ENCODE data around the gene CKB. TPM values are rescaled to one million over a fixed set of nuclear protein-coding genes. Genes with fewer than 3 reads are reported as not detected.

CKB gene
- total RNA-seq (2014; rRNA removed; shearing (Covaris generic)) (18.5 and 27.2 TPM in 2 replicates), polyA plus RNA-seq (2016; fragmentation: Nextera tagmentation; extraction: Ambion mirVana) (28.0 and 32.2 TPM in 2 replicates)

DNA sequence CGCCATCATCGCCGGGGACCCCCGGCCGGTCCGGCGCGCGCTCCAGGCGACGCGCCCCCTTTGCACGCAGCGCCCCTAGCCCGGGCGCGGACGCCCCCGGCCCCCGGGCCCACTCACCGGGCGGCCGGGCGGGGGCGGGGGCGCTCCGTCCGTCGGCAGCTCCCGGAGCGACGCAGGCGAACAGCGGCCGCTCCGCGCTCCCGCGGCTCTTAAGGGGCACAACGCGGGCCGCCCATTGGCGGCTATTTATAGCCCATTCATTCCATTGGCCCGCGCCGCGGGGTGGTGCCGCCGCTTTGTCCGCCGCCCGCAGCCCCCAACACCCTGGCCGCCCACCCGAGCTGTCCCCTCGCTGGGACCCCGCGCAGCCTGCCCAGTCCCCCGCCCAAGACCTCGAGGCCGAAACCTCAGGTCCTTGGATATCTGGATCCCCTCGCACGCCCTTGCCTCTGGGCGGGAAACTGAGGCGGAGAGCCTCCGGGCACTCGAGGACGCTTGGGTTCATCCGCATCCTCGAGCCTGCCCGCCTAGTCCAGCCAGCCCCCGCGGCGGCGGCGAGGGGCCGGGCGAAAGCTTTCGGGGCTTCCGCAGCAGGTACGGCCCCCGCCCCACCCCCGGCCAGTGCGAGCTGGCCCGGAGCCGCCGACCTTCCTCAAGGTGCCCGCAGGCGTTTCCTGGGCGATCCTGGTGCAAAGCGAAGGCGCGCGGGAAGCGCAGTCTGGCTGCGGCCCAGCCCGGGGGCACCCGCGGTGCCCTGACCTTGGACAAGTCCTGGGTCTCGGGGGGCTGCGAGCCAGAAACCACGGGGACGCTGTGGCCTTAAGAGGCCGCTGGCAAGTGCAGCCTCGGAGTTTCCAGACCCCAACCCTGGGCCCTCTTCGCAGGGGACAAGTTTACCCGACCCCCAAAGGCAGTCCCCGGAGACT lies at the start of gene CKB:
Gene CKB (minus strand): TSS at position 182 of the 926 bp plus-strand sequence. CDS start 337 bp downstream, outside the sequence.
- H3K9me3 ChIP-seq (ENCODE audit: low read depth), result no peaks in the 10 kb centered on the region
- H3K4me2 ChIP-seq (ENCODE audit: unreplicated experiment), result peak within 1 kb of the TSS; percentile 70
- peak; percentile 82 for DNase-seq
- peak within 1 kb of the TSS; percentile 57 for H3K4me3 ChIP-seq
- WGBS, 2 experiments (ENCODE audit: low coverage in 1 of 2, low lambda C conversion rate in 2 of 2, missing lambda C conversion rate in 2 of 2), result 16 to 27% methylated on average over 46 to 48 of the region's 107 CpGs
- H3K4me1 ChIP-seq (ENCODE audit: insufficient read depth), result peaks cover 19% of the 10 kb centered on the region
- H3K9me2 ChIP-seq (ENCODE audit: insufficient read depth), result no peaks in the 10 kb centered on the region
- H3K36me3 ChIP-seq (ENCODE audit: low read depth), result no peaks in the 10 kb centered on the region
- TF ChIP-seq EZH2phosphoT487 (IDR thresholded peaks at IDR 0.05; ENCODE audit: insufficient read depth, low read depth) (no peak), EZH2 (IDR thresholded peaks at IDR 0.05; ENCODE audit: insufficient read depth, poor library complexity, severe bottlenecking) (no peak)
- no peaks in the 10 kb centered on the region for H4K20me1 ChIP-seq (ENCODE audit: insufficient read depth)
- in situ Hi-C loops (cut with MboI), result no loop called here
- H3K79me2 ChIP-seq (ENCODE audit: insufficient read depth), result no peaks in the 10 kb centered on the region
- H3K9ac ChIP-seq, result peak within 1 kb of the TSS; percentile 30
- H3K27me3 ChIP-seq (replicated peaks; ENCODE audit: insufficient read depth), result no peaks in the 10 kb centered on the region
- no peak within 1 kb of the TSS for H3K27ac ChIP-seq
- H3F3A ChIP-seq (ENCODE audit: insufficient read depth), result peaks cover 5% of the 10 kb centered on the region; the same call in 1 of the 2 replicates
- peak within 1 kb of the TSS; percentile 44; the same call in 1 of the 2 replicates for H2AFZ ChIP-seq

DNA sequence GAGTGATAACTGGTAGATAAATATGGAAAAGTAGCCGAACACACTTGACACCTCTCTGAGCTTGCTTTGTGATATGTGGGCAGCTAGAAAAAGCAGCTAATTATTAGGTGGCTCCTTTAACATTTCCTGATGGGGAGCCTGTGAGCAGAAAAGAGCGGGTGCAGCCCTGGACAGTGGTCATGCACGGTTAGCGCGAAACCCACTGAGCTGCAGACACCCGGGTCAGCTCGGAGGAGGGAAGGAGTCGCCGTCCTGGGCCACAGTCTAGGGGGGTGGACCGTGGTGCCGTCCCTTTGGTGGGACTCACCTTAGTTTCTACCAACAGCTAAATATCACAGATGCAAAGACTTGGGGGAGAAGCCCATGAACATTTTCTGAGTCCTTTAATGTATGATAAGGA lies 46.8 kb upstream of the CKB start:
- no peak overlapping the region for H2AFZ ChIP-seq
- peaks cover 99% of the 10 kb centered on the region for H3K79me2 ChIP-seq (ENCODE audit: insufficient read depth)
- H3K27me3 ChIP-seq (replicated peaks; ENCODE audit: insufficient read depth), result no peaks in the 10 kb centered on the region
- H3K9ac ChIP-seq, result no peak overlapping the region
- H3K4me2 ChIP-seq (ENCODE audit: unreplicated experiment), result no peak overlapping the region
- 83 to 86% methylated on average over 11 of the region's 11 CpGs for WGBS, 2 experiments (ENCODE audit: low coverage in 1 of 2, low lambda C conversion rate in 2 of 2, missing lambda C conversion rate in 2 of 2)
- no peak overlapping the region for H3K27ac ChIP-seq
- no peak for TF ChIP-seq EZH2phosphoT487 (IDR thresholded peaks at IDR 0.05; ENCODE audit: insufficient read depth, low read depth)
- no peak for TF ChIP-seq EZH2 (IDR thresholded peaks at IDR 0.05; ENCODE audit: insufficient read depth, poor library complexity, severe bottlenecking)
- H3K9me3 ChIP-seq (ENCODE audit: low read depth), result no peaks in the 10 kb centered on the region
- H3K36me3 ChIP-seq (ENCODE audit: low read depth), result 0 out of 2 replicates have a peak, but pooled peaks cover 11% of the 10 kb centered on the region
- H3K4me3 ChIP-seq, result no peak overlapping the region
- H3K4me1 ChIP-seq (ENCODE audit: insufficient read depth), result no peaks in the 10 kb centered on the region
- no peaks in the 10 kb centered on the region for H4K20me1 ChIP-seq (ENCODE audit: insufficient read depth)
- H3K9me2 ChIP-seq (ENCODE audit: insufficient read depth), result no peaks in the 10 kb centered on the region
- in situ Hi-C loops (cut with MboI), result no loop called here
- DNase-seq, result no peak
- H3F3A ChIP-seq (ENCODE audit: insufficient read depth), result 0 out of 2 replicates have a peak, but pooled peaks cover 5% of the 10 kb centered on the region

DNA sequence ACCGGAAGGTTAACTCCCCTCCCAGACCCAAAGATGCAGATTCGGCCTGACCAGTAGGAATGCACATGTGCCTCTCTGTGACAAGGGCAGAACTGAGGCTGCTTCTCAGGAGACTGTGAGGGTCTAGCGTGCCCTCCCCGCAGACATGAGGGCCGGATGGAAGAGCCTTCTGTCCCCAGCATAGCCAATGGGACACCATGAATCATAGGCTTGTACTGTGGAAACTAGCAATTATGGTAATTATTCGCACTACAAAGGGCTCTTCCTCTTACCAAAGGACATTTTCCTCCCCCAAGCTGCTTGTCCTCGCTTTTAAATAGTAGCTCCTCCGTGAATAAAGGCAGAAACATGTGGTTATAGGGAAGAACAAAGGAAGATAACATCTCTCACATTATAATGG lies 46.3 kb upstream of the CKB start:
- no peak overlapping the region for H2AFZ ChIP-seq
- no peaks in the 10 kb centered on the region for H3K9me2 ChIP-seq (ENCODE audit: insufficient read depth)
- H3K4me3 ChIP-seq, result no peak overlapping the region
- in situ Hi-C loops (cut with MboI), result no loop called here
- H3K4me2 ChIP-seq (ENCODE audit: unreplicated experiment), result no peak overlapping the region
- no peaks in the 10 kb centered on the region for H3K27me3 ChIP-seq (replicated peaks; ENCODE audit: insufficient read depth)
- H3K79me2 ChIP-seq (ENCODE audit: insufficient read depth), result peaks cover 99% of the 10 kb centered on the region
- H4K20me1 ChIP-seq (ENCODE audit: insufficient read depth), result no peaks in the 10 kb centered on the region
- H3K9me3 ChIP-seq (ENCODE audit: low read depth), result no peaks in the 10 kb centered on the region
- 0 out of 2 replicates have a peak, but pooled peaks cover 11% of the 10 kb centered on the region for H3K36me3 ChIP-seq (ENCODE audit: low read depth)
- 0 out of 2 replicates have a peak, but pooled peaks cover 5% of the 10 kb centered on the region for H3F3A ChIP-seq (ENCODE audit: insufficient read depth)
- 81 to 86% methylated on average over 8 of the region's 8 CpGs for WGBS, 2 experiments (ENCODE audit: low coverage in 1 of 2, low lambda C conversion rate in 2 of 2, missing lambda C conversion rate in 2 of 2)
- H3K4me1 ChIP-seq (ENCODE audit: insufficient read depth), result peaks cover 4% of the 10 kb centered on the region; the same call in 1 of the 2 replicates
- TF ChIP-seq EZH2 (IDR thresholded peaks at IDR 0.05; ENCODE audit: insufficient read depth, poor library complexity, severe bottlenecking) (no peak), EZH2phosphoT487 (IDR thresholded peaks at IDR 0.05; ENCODE audit: insufficient read depth, low read depth) (no peak)
- H3K9ac ChIP-seq, result no peak overlapping the region
- no peak overlapping the region for H3K27ac ChIP-seq
- no peak for DNase-seq

DNA sequence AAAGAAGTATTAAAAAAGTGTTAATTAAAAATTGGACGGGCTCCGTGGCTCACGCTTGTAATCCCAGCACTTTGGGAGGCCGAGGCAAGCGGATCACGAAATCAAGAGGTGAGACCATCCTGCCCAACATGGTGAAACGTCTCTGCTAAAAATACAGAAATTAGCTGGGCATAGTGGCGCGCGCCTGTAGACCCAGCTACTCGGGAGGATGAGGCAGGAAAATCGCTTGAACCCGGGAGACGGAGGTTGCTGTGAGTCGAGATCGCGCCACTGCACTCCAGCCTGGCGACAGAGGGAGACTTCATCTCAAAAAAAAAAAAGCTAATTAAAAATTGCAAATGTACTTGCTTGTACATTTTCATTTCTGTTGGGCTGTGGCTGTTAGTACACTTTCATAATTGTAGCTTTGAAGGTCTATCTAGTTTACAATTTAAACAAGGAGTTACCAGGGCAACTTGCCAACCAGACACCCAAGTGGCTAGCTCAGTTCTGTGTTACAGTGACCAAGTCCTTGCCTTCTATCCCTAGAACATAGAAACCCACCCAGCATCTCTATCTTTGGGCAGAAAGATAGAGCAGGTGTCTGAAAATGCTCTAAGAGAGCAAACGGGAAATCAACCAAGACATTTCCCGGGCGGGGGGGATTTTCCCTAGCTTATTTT lies 41.3 kb upstream of the CKB start:
- TF ChIP-seq EZH2 (IDR thresholded peaks at IDR 0.05; ENCODE audit: insufficient read depth, poor library complexity, severe bottlenecking) (no peak), EZH2phosphoT487 (IDR thresholded peaks at IDR 0.05; ENCODE audit: insufficient read depth, low read depth) (no peak)
- H3K4me3 ChIP-seq, result peak overlapping the region; percentile 89
- peak overlapping the region; percentile 77; the same call in 1 of the 2 replicates for H2AFZ ChIP-seq
- no peaks in the 10 kb centered on the region for H3K9me2 ChIP-seq (ENCODE audit: insufficient read depth)
- peaks cover 17% of the 10 kb centered on the region for H3K36me3 ChIP-seq (ENCODE audit: low read depth)
- H4K20me1 ChIP-seq (ENCODE audit: insufficient read depth), result no peaks in the 10 kb centered on the region
- in situ Hi-C loops (cut with MboI), result no loop called here
- peaks cover 18% of the 10 kb centered on the region for H3K4me1 ChIP-seq (ENCODE audit: insufficient read depth)
- no peak overlapping the region for H3K27ac ChIP-seq
- H3K79me2 ChIP-seq (ENCODE audit: insufficient read depth), result peaks cover 92% of the 10 kb centered on the region
- H3F3A ChIP-seq (ENCODE audit: insufficient read depth), result peaks cover 28% of the 10 kb centered on the region
- 58 to 61% methylated on average over 21 of the region's 21 CpGs for WGBS, 2 experiments (ENCODE audit: low coverage in 1 of 2, low lambda C conversion rate in 2 of 2, missing lambda C conversion rate in 2 of 2)
- DNase-seq, result no peak
- H3K9me3 ChIP-seq (ENCODE audit: low read depth), result no peaks in the 10 kb centered on the region
- H3K27me3 ChIP-seq (replicated peaks; ENCODE audit: insufficient read depth), result no peaks in the 10 kb centered on the region
- peak overlapping the region; percentile 93 for H3K9ac ChIP-seq
- H3K4me2 ChIP-seq (ENCODE audit: unreplicated experiment), result peak overlapping the region; percentile 91
